Transverse colon (tissue), 3 donors: ENCODE measurements around the gene FAM83C.

Experiments used
- CTCF ChIP-seq, 5 experiments: fragments of 200-600 bp in 3 of 5; fragments of 450-650 bp in 2 of 5; sonication (generic) in 3 of 5; IDR thresholded peaks; 1 replicate in 2 of 5; 2 replicates in 3 of 5; pipeline ENCODE4 v1.5.1; 2016 to 2017; ENCODE audit warnings: antibody characterized with exemption in 5 of 5, inconsistent platforms in 3 of 5, mild to moderate bottlenecking in 2 of 5, moderate library complexity in 1 of 5
- EP300 ChIP-seq: sonication (generic); formaldehyde crosslinking; IDR thresholded peaks from one replicate; pipeline ENCODE4 v1.6.1; 2017; ENCODE audit warnings: antibody characterized with exemption, low read depth
- POLR2A ChIP-seq: fragments of 450-650 bp; IDR thresholded peaks from one replicate; pipeline ENCODE4 v1.6.1; 2016; ENCODE audit warnings: antibody characterized with exemption, mild to moderate bottlenecking, moderate library complexity

GRCh38 chr20:35293303-35294292, 1.4 kb upstream of the FAM83C start:
- TF ChIP-seq POLR2A (no peak), CTCF (IDR thresholded peaks at IDR 0.05) (no peak), EP300 (no peak)
